ENCODE data around the gene PDZD4.

The PDZD4 gene

DNA sequence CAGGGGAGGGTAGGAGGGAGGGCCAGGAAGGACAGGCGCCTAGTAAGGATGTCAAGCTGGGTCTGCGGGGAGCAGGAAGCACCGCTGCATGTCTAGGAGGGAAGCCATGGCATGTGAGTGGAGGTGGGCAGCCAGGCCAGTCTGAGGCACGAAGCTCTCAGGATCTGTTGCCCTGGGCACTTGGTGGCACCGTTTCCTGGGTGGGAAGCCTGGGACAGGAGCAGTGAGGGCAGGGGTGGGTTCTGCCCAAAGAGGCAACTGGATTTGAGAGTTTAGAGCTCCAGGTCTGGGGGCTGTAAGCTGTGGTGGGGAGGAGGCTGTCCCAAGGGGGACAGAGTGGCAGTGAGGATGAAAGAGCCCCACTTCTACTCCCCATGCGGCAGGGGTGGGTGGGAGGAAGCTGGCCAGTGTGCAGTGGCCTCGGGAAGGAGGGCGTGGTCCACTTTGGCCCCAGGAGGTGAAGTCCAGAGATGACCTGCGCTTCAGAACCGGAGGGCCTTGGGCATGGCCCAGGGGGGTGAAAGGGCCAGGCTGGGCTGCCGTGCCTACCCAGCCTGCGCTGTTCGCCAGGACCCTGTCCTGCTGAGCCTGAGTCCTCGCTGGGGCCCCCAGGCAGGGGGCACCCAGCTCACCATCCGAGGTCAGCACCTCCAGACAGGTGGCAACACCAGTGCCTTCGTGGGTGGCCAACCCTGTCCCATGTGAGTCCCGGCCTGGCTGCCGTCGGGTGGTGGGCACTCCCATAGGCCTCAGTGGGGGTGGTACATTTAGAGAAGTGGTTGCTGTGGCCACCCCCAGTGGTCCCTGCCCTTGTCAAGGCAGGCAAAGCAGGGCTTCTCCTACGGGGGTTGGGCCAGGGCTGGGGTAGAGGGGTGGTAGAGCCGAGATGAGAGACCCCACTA, 57.8 kb downstream of the PDZD4 start:
- no CpG with 5 or more reads among the region's 21 CpGs for WGBS (ENCODE audit: extremely low coverage, insufficient coverage, low lambda C conversion rate)
- no peak overlapping the region for H3K56ac ChIP-seq (ENCODE audit: low read length)
- H3K4me2 ChIP-seq (ENCODE audit: low read length), result no peak overlapping the region
- H2AK5ac ChIP-seq (ENCODE audit: low read length), result no peak overlapping the region
- H3K79me2 ChIP-seq (ENCODE audit: control insufficient read depth, insufficient read depth, low read length), result no peaks in the 10 kb centered on the region
- no peak overlapping the region for H4K5ac ChIP-seq (ENCODE audit: low read length)
- H4K8ac ChIP-seq (ENCODE audit: low read depth, low read length), result no peak overlapping the region
- H3K23ac ChIP-seq (ENCODE audit: low read length), result no peak overlapping the region
- H3K36me3 ChIP-seq (ENCODE audit: control insufficient read depth, insufficient read depth, low read length), result no peaks in the 10 kb centered on the region
- H3K27ac ChIP-seq (ENCODE audit: low read depth, low read length), result no peak overlapping the region
- H2BK120ac ChIP-seq (ENCODE audit: low read depth, low read length), result no peak overlapping the region
- H3K4ac ChIP-seq (ENCODE audit: low read depth, low read length), result no peak overlapping the region
- no peaks in the 10 kb centered on the region for H3K27me3 ChIP-seq (ENCODE audit: insufficient read depth, low read length, poor library complexity)
- no peak for DNase-seq
- H3K18ac ChIP-seq (ENCODE audit: low read length), result no peak overlapping the region
- H3K4me3 ChIP-seq (ENCODE audit: low read length), result no peak overlapping the region
- H3K4me1 ChIP-seq (ENCODE audit: control insufficient read depth, low read depth, low read length), result no peaks in the 10 kb centered on the region
- no peak overlapping the region for H2BK15ac ChIP-seq (replicated peaks; ENCODE audit: low read depth)
- no peak overlapping the region for H2BK5ac ChIP-seq (ENCODE audit: low read length)
- H3K9ac ChIP-seq (ENCODE audit: low read length), result no peak overlapping the region
- no peaks in the 10 kb centered on the region for H3K79me1 ChIP-seq (ENCODE audit: low read length)

DNA sequence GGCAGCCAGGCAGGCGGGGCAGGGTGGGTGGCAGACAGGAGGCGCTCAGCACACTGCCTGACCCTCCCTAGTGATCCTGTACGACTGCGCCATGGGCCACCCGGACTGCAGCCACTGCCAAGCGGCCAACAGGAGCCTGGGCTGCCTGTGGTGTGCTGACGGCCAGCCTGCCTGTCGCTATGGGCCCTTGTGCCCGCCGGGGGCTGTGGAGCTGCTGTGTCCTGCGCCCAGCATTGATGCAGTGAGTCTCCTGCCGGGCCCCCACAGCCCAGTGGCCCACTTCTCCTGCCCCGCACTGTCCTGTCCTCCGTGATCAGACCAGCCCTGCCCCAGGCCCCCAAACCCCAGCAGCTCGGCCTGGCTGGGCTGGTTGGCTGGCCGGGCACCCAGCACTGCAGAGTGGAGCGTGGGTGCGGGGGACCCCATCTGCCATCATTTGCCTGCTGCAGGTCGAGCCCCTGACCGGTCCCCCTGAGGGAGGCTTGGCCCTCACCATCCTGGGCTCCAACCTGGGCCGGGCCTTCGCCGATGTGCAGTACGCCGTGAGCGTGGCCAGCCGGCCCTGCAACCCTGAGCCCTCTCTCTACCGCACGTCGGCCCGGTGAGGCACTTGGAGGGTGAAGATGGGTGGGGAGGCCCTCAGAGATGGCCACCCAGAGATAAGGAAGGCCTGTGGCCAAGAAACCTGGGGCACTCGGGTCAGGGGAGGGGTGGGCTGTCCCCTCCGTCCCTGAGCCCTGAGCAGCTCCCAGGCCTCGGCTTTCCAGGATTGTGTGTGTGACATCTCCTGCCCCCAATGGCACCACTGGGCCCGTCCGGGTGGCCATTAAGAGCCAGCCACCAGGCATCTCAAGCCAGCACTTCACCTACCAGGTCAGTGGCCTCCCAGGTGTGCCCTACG, 58.7 kb downstream of the PDZD4 start:
- no peak overlapping the region for H2BK15ac ChIP-seq (replicated peaks; ENCODE audit: low read depth)
- no peaks in the 10 kb centered on the region for H3K79me2 ChIP-seq (ENCODE audit: control insufficient read depth, insufficient read depth, low read length)
- H4K8ac ChIP-seq (ENCODE audit: low read depth, low read length), result no peak overlapping the region
- H4K5ac ChIP-seq (ENCODE audit: low read length), result no peak overlapping the region
- no peaks in the 10 kb centered on the region for H3K36me3 ChIP-seq (ENCODE audit: control insufficient read depth, insufficient read depth, low read length)
- H3K4me1 ChIP-seq (ENCODE audit: control insufficient read depth, low read depth, low read length), result no peaks in the 10 kb centered on the region
- H3K27me3 ChIP-seq (ENCODE audit: insufficient read depth, low read length, poor library complexity), result no peaks in the 10 kb centered on the region
- DNase-seq, result no peak
- H3K18ac ChIP-seq (ENCODE audit: low read length), result no peak overlapping the region
- H3K4ac ChIP-seq (ENCODE audit: low read depth, low read length), result no peak overlapping the region
- H3K23ac ChIP-seq (ENCODE audit: low read length), result no peak overlapping the region
- no peak overlapping the region for H2AK5ac ChIP-seq (ENCODE audit: low read length)
- no peak overlapping the region for H3K4me3 ChIP-seq (ENCODE audit: low read length)
- WGBS (ENCODE audit: extremely low coverage, insufficient coverage, low lambda C conversion rate), result no CpG with 5 or more reads among the region's 37 CpGs
- H3K27ac ChIP-seq (ENCODE audit: low read depth, low read length), result no peak overlapping the region
- H3K79me1 ChIP-seq (ENCODE audit: low read length), result no peaks in the 10 kb centered on the region
- H3K4me2 ChIP-seq (ENCODE audit: low read length), result no peak overlapping the region
- H3K9ac ChIP-seq (ENCODE audit: low read length), result no peak overlapping the region
- no peak overlapping the region for H2BK120ac ChIP-seq (ENCODE audit: low read depth, low read length)
- H2BK5ac ChIP-seq (ENCODE audit: low read length), result no peak overlapping the region
- H3K56ac ChIP-seq (ENCODE audit: low read length), result no peak overlapping the region

DNA sequence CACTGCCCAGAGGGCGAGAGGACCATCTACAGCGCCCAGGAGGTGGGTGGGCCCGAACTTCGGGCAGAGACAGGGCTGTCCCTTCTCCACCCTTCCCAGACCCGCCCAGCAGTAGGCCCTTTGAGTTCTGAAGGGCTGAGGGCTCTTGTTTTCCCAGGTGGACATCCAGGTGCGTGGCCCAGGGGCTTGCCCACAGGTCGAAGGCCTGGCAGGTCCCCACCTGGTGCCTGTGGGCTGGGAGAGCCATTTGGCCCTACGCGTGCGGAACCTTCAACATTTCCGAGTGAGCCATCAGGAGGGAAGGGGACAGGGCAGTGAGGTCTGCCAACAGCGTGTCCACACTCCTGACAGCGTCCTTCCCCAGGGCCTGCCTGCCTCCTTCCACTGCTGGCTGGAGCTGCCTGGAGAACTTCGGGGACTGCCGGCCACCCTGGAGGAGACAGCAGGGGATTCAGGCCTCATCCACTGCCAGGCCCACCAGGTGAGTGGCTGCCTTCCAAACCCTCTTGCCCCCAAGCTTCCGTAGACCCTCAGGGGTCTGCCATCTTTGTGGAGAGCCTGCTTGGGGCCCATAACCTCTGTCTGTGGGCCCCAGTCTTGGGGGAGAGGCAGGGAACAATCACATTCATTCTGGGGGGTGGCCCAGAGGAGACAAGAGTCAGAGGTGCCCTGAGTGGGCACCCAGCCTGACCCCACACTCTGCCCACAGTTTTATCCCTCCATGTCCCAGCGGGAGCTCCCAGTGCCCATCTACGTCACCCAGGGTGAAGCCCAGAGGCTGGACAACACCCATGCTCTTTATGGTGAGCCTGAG, 59.5 kb downstream of the PDZD4 start:
- DNase-seq, result no peak

DNA sequence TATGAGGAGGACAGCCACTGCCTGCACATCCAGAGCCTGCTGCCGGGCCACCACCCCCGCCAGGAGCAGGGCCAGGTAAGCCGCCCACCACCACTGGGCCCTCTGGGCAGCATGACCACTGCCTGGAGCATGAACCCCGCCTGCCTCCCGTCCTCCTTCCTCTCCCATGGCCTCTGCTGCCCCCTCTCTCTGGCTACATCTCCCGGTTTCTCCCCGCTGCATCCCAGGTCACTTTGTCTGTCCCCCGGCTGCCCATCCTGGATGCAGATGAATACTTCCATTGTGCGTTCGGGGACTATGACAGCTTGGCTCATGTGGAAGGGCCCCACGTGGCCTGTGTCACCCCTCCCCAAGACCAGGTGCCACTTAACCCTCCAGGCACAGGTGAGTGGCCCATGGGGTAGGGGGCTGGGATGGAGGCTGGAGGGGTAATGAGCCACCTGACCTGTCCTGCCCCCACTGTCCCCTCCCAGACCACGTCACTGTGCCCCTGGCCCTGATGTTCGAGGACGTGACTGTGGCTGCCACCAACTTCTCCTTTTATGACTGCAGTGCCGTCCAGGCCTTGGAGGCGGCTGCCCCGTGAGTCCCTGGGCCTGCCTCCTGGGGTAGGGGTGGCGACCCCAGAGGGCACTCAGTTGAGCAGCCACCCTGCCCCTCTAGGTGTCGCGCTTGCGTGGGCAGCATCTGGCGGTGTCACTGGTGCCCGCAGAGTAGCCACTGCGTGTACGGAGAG, 60.3 kb downstream of the PDZD4 start:
- Histone ChIP-seq H2BK5ac (ENCODE audit: low read length) (no peak overlapping the region), H2BK15ac (replicated peaks; ENCODE audit: low read depth) (no peak overlapping the region), H3K9ac (ENCODE audit: low read length) (no peak overlapping the region), H3K4ac (ENCODE audit: low read depth, low read length) (no peak overlapping the region), H3K4me1 (ENCODE audit: control insufficient read depth, low read depth, low read length) (no peaks in the 10 kb centered on the region), H3K36me3 (ENCODE audit: control insufficient read depth, insufficient read depth, low read length) (no peaks in the 10 kb centered on the region), H3K4me3 (ENCODE audit: low read length) (no peak overlapping the region), H4K8ac (ENCODE audit: low read depth, low read length) (no peak overlapping the region), H3K56ac (ENCODE audit: low read length) (no peak overlapping the region), H3K4me2 (ENCODE audit: low read length) (no peak overlapping the region), H3K27me3 (ENCODE audit: insufficient read depth, low read length, poor library complexity) (no peaks in the 10 kb centered on the region), H3K79me2 (ENCODE audit: control insufficient read depth, insufficient read depth, low read length) (no peaks in the 10 kb centered on the region), H3K18ac (ENCODE audit: low read length) (no peak overlapping the region), H2AK5ac (ENCODE audit: low read length) (no peak overlapping the region), H2BK120ac (ENCODE audit: low read depth, low read length) (no peak overlapping the region), H4K5ac (ENCODE audit: low read length) (no peak overlapping the region), H3K79me1 (ENCODE audit: low read length) (no peaks in the 10 kb centered on the region), H3K27ac (ENCODE audit: low read depth, low read length) (no peak overlapping the region), H3K23ac (ENCODE audit: low read length) (no peak overlapping the region)
- DNase-seq, result no peak
- WGBS (ENCODE audit: extremely low coverage, insufficient coverage, low lambda C conversion rate), result no CpG with 5 or more reads among the region's 25 CpGs

More for the DNA sequence above, 59.5 kb downstream of the PDZD4 start:
- no peaks in the 10 kb centered on the region for H3K27me3 ChIP-seq (ENCODE audit: insufficient read depth, low read length, poor library complexity)
- no peaks in the 10 kb centered on the region for H3K79me1 ChIP-seq (ENCODE audit: low read length)
- H2AK5ac ChIP-seq (ENCODE audit: low read length), result no peak overlapping the region
- no peak overlapping the region for H4K5ac ChIP-seq (ENCODE audit: low read length)
- H3K27ac ChIP-seq (ENCODE audit: low read depth, low read length), result no peak overlapping the region
- no peak overlapping the region for H3K23ac ChIP-seq (ENCODE audit: low read length)
- no peak overlapping the region for H3K56ac ChIP-seq (ENCODE audit: low read length)
- no peak overlapping the region for H2BK5ac ChIP-seq (ENCODE audit: low read length)
- no peak overlapping the region for H3K4ac ChIP-seq (ENCODE audit: low read depth, low read length)
- no peaks in the 10 kb centered on the region for H3K79me2 ChIP-seq (ENCODE audit: control insufficient read depth, insufficient read depth, low read length)
- H2BK120ac ChIP-seq (ENCODE audit: low read depth, low read length), result no peak overlapping the region
- no peak overlapping the region for H3K4me3 ChIP-seq (ENCODE audit: low read length)
- no peak overlapping the region for H2BK15ac ChIP-seq (replicated peaks; ENCODE audit: low read depth)
- no peak overlapping the region for H3K9ac ChIP-seq (ENCODE audit: low read length)
- H4K8ac ChIP-seq (ENCODE audit: low read depth, low read length), result no peak overlapping the region
- no peak overlapping the region for H3K18ac ChIP-seq (ENCODE audit: low read length)
- WGBS (ENCODE audit: extremely low coverage, insufficient coverage, low lambda C conversion rate), result no CpG with 5 or more reads among the region's 18 CpGs
- no peaks in the 10 kb centered on the region for H3K4me1 ChIP-seq (ENCODE audit: control insufficient read depth, low read depth, low read length)
- H3K36me3 ChIP-seq (ENCODE audit: control insufficient read depth, insufficient read depth, low read length), result no peaks in the 10 kb centered on the region
- no peak overlapping the region for H3K4me2 ChIP-seq (ENCODE audit: low read length)

DNA sequence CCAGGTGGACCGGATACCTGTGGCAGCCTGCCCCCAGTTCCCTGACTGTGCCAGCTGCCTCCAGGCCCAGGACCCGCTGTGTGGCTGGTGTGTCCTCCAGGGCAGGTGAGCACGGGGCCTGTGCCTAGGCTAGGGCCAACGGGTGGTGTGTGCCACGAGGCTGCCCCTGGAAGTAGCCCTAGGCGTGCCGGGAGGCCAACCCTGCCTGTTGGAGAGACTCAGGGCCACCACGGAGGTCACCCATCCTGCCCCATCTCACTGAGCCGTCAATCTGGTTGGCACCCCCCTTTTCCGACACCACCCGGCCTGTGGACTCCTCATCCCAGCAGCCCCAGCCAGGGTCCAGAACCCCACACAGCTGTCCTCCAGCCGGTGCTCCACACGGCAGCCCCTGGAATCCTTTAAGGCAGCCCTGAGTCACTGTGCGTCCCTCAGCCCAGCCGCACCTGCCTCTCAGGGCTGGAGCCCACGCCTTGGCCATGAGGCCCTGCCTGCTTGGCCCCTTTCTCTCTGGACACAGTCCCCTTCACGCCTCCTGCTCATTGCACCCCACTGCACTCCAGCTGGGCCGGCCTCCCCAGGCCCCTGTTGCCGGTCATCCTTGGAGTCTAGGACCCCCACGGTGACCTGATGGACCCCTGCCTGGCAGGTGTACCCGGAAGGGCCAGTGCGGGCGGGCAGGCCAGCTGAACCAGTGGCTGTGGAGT, 61.0 kb downstream of the PDZD4 start:
- H3K4me2 ChIP-seq (ENCODE audit: low read length), result no peak overlapping the region
- no peak overlapping the region for H4K5ac ChIP-seq (ENCODE audit: low read length)
- no peaks in the 10 kb centered on the region for H3K79me2 ChIP-seq (ENCODE audit: control insufficient read depth, insufficient read depth, low read length)
- no peak overlapping the region for H2BK15ac ChIP-seq (replicated peaks; ENCODE audit: low read depth)
- no peaks in the 10 kb centered on the region for H3K36me3 ChIP-seq (ENCODE audit: control insufficient read depth, insufficient read depth, low read length)
- H3K4ac ChIP-seq (ENCODE audit: low read depth, low read length), result no peak overlapping the region
- H3K9ac ChIP-seq (ENCODE audit: low read length), result no peak overlapping the region
- no CpG with 5 or more reads among the region's 23 CpGs for WGBS (ENCODE audit: extremely low coverage, insufficient coverage, low lambda C conversion rate)
- H3K79me1 ChIP-seq (ENCODE audit: low read length), result no peaks in the 10 kb centered on the region
- H3K27ac ChIP-seq (ENCODE audit: low read depth, low read length), result no peak overlapping the region
- H2BK5ac ChIP-seq (ENCODE audit: low read length), result no peak overlapping the region
- no peak overlapping the region for H3K4me3 ChIP-seq (ENCODE audit: low read length)
- H4K8ac ChIP-seq (ENCODE audit: low read depth, low read length), result no peak overlapping the region
- no peak overlapping the region for H3K56ac ChIP-seq (ENCODE audit: low read length)
- H2BK120ac ChIP-seq (ENCODE audit: low read depth, low read length), result no peak overlapping the region
- H3K4me1 ChIP-seq (ENCODE audit: control insufficient read depth, low read depth, low read length), result no peaks in the 10 kb centered on the region
- H2AK5ac ChIP-seq (ENCODE audit: low read length), result no peak overlapping the region
- no peaks in the 10 kb centered on the region for H3K27me3 ChIP-seq (ENCODE audit: insufficient read depth, low read length, poor library complexity)
- no peak overlapping the region for H3K18ac ChIP-seq (ENCODE audit: low read length)
- H3K23ac ChIP-seq (ENCODE audit: low read length), result no peak overlapping the region
- DNase-seq, result no peak
